Measurements from ENCODE around the gene SLC39A11. TPM values are rescaled to one million over a fixed set of nuclear protein-coding genes. Genes with fewer than 3 reads are reported as not detected.

The SLC39A11 gene
- total and polyA plus RNA-seq, 2 of the 13 experiments (the other 11 are each of a cell fraction or from before 2014, with no cell fraction given) = 17.2 to 31.5 TPM

DNA sequence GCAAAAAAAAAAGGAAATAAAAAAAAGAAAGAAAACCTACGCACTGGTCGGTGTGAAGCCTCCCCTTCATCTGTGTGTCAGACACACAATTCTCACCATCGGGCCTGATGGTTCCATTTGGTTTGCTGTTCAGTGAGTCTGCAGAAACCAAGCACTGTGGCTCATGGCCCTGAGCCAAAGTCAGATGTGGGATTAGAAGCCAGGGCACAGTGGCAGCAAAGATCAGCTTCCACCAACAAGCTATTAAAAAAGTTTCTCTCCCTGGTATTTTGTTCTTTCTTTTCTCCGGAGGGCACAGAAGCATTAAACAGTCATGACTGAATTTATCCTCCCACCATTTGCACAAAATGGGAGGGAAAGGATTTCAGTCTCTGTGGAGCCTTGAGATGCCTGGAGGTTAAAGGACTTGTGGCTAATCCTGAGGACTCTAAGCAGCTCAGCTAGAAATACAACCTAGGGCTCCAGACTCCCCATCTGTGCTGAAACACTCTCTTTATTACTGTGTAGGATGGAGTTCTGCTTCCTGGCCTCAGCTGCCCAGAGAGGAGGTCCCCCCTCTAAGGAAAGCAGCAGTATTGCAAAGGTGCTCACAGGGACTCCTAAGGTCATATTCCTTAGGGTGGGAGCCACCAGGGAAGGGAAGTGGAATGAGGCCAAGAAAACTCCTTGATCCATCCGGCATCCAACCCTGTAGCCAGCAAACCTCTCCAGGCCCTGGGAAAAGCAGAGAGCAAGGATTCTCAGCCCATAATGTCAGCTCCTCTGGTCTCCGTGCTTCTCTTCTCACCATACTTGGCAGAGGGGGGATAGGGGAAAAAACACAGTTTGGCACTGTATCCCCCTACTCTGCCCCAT is 28.2 kb downstream of the SLC39A11 start (continued):
- no peak for TF ChIP-seq GABPA (IDR thresholded peaks at IDR 0.05; ENCODE audit: low read depth, low read length)
- TF ChIP-seq GABPA (CRISPR knock-in tag; IDR thresholded peaks at IDR 0.05; ENCODE audit: low read depth) = no peak
- no peak for TF ChIP-seq SOX6 (IDR thresholded peaks at IDR 0.05)
- no peak for TF ChIP-seq SOX6 (CRISPR knock-in tag; IDR thresholded peaks at IDR 0.05)

DNA sequence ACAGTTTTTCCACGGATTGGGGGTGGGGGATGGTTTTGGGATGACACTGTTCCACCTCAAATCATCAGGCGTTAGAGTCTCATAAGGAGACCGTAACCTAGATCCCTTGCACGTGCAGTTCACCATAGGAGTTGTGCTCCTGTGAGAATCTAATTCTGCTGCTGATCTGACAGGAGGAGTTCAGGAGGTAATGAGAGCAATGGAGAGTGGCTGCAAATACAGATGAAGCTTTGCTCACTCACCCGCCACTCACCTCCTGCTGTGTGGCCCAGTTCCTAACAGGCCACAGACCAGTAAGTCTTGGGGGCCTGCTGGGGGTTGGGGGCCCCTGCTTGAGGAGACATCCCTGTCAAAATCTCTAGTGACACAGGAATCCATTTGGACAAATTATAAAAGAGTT is 29.8 kb downstream of the SLC39A11 start:
- Histone ChIP-seq H3K27me3 (ENCODE audit: control insufficient read depth in 1 of 2, insufficient read depth in 2 of 2, low read length in 2 of 2) (no peaks in the 10 kb centered on the region), H3K27ac (ENCODE audit: extremely low read length, insufficient read depth, low read length) (no peak overlapping the region), H3K36me3 (replicated peaks in 1 of 2; ENCODE audit: control insufficient read depth in 1 of 2, insufficient read depth in 2 of 2, low read length in 2 of 2) (no peaks in the 10 kb centered on the region; a peak in 1 of 5 replicates), H3K9ac (ENCODE audit: insufficient read depth, low read depth, low read length) (no peak overlapping the region), H2AFZ (ENCODE audit: low read length) (no peak overlapping the region), H3K4me1 (ENCODE audit: insufficient read depth, low read length) (peaks cover 8% of the 10 kb centered on the region), H3K4me3 (replicated peaks in 1 of 3; ENCODE audit: insufficient read depth in 1 of 3, low read depth in 2 of 3, low read length in 3 of 3) (no peak overlapping the region), H3K4me2 (ENCODE audit: low read depth, low read length) (no peak overlapping the region), H3K79me2 (ENCODE audit: insufficient read depth, low read length) (no peaks in the 10 kb centered on the region), H3K9me3 (ENCODE audit: low read length) (no peaks in the 10 kb centered on the region), H4K20me1 (ENCODE audit: insufficient read depth, low read length) (no peaks in the 10 kb centered on the region)
- intact Hi-C loops (cut with micrococcal nuclease; ENCODE audit: unreplicated experiment) = no loop called here
- FAIRE-seq (no peak), DNase-seq (ENCODE audit: low spot score) (no peak), ATAC-seq (no peak)
- CTCF ChIA-PET (ENCODE audit: low intra/inter-chr PET ratio, low total read pairs) = no interaction called here
- WGBS (ENCODE audit: low lambda C conversion rate) = 95% methylated on average over 5 of the region's 5 CpGs
- POLR2A ChIA-PET = interaction anchor here (0.7 kb wide), 1 partner anchor 29 kb away, joined by 3 read pairs; no protein-coding TSS in a partner anchor
- in situ Hi-C loops (cut with HindIII; ENCODE audit: extremely low pct_ligation_motif_present, low pct_unique_long_range_greater_than_20kb) = no loop called here
- no TSS peak for BruUV-seq (replicated peaks)
- no peak for TF ChIP-seq ATF7-NPFF (CRISPR knock-in tag; IDR thresholded peaks at IDR 0.05; ENCODE audit: low read depth)
- TF ChIP-seq PAF1 (CRISPR knock-in tag; IDR thresholded peaks at IDR 0.05) = no peak
- no peak for TF ChIP-seq TBX2 (CRISPR knock-in tag; IDR thresholded peaks at IDR 0.05; ENCODE audit: borderline replicate concordance)
- TF ChIP-seq, protein P1, sequence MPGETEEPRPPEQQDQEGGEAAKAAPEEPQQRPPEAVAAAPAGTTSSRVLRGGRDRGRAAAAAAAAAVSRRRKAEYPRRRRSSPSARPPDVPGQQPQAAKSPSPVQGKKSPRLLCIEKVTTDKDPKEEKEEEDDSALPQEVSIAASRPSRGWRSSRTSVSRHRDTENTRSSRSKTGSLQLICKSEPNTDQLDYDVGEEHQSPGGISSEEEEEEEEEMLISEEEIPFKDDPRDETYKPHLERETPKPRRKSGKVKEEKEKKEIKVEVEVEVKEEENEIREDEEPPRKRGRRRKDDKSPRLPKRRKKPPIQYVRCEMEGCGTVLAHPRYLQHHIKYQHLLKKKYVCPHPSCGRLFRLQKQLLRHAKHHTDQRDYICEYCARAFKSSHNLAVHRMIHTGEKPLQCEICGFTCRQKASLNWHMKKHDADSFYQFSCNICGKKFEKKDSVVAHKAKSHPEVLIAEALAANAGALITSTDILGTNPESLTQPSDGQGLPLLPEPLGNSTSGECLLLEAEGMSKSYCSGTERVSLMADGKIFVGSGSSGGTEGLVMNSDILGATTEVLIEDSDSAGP (CRISPR knock-in tag; IDR thresholded peaks at IDR 0.05; ENCODE audit: borderline replicate concordance) = no peak
- TF ChIP-seq ZNF253 (CRISPR knock-in tag; IDR thresholded peaks at IDR 0.05; ENCODE audit: borderline replicate concordance) = no peak
- no peak for TF ChIP-seq ZNF274 (CRISPR knock-in tag; IDR thresholded peaks at IDR 0.05)
- TF ChIP-seq, protein P2, sequence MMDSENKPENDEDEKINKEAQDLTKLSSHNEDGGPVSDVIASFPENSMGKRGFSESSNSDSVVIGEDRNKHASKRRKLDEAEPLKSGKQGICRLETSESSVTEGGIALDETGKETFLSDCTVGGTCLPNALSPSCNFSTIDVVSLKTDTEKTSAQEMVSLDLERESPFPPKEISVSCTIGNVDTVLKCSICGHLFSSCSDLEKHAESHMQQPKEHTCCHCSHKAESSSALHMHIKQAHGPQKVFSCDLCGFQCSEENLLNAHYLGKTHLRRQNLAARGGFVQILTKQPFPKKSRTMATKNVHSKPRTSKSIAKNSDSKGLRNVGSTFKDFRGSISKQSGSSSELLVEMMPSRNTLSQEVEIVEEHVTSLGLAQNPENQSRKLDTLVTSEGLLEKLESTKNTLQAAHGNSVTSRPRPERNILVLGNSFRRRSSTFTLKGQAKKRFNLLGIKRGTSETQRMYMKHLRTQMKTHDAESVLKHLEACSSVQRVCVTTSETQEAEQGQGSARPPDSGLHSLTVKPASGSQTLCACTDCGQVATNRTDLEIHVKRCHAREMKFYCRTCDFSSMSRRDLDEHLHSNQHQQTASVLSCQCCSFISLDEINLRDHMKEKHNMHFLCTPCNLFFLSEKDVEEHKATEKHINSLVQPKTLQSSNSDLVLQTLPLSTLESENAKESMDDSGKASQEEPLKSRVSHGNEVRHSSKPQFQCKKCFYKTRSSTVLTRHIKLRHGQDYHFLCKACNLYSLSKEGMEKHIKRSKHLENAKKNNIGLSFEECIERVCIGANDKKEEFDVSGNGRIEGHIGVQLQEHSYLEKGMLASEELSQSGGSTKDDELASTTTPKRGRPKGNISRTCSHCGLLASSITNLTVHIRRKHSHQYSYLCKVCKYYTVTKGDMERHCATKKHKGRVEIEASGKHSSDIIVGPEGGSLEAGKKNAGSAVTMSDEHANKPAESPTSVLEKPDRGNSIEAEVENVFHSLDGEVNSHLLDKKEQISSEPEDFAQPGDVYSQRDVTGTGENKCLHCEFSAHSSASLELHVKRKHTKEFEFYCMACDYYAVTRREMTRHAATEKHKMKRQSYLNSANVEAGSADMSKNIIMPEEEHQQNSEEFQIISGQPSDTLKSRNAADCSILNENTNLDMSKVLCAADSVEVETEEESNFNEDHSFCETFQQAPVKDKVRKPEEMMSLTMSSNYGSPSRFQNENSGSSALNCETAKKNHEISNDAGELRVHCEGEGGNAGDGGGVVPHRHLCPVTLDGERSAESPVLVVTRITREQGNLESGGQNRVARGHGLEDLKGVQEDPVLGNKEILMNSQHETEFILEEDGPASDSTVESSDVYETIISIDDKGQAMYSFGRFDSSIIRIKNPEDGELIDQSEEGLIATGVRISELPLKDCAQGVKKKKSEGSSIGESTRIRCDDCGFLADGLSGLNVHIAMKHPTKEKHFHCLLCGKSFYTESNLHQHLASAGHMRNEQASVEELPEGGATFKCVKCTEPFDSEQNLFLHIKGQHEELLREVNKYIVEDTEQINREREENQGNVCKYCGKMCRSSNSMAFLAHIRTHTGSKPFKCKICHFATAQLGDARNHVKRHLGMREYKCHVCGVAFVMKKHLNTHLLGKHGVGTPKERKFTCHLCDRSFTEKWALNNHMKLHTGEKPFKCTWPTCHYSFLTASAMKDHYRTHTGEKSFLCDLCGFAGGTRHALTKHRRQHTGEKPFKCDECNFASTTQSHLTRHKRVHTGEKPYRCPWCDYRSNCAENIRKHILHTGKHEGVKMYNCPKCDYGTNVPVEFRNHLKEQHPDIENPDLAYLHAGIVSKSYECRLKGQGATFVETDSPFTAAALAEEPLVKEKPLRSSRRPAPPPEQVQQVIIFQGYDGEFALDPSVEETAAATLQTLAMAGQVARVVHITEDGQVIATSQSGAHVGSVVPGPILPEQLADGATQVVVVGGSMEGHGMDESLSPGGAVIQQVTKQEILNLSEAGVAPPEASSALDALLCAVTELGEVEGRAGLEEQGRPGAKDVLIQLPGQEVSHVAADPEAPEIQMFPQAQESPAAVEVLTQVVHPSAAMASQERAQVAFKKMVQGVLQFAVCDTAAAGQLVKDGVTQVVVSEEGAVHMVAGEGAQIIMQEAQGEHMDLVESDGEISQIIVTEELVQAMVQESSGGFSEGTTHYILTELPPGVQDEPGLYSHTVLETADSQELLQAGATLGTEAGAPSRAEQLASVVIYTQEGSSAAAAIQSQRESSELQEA (CRISPR knock-in tag; IDR thresholded peaks at IDR 0.05; ENCODE audit: not compliant biosample characterization) = no peak
- TF ChIP-seq ZSCAN22 (CRISPR knock-in tag; IDR thresholded peaks at IDR 0.05) = no peak
- TF ChIP-seq MBNL3 (CRISPR knock-in tag; conservative IDR thresholded peaks at IDR 0.05) = no peak
- no peak for TF ChIP-seq CBX5 (CRISPR knock-in tag; IDR thresholded peaks at IDR 0.05; ENCODE audit: borderline replicate concordance)

All from HepG2 (cell line).